Ammon's horn (tissue), 1 donor: ENCODE results near the gene ATP4B.
"Not testable (repeated sequence)": the region's sequence is repeated elsewhere in the genome, so short reads cannot be mapped to it uniquely, and the experiment has no call there.

Experiments
- DNase-seq: peaks from one replicate; pipeline ENCODE4 v3.0.0-alpha.2; 2016; ENCODE audit warnings: low spot score

ATP4B gene

DNA sequence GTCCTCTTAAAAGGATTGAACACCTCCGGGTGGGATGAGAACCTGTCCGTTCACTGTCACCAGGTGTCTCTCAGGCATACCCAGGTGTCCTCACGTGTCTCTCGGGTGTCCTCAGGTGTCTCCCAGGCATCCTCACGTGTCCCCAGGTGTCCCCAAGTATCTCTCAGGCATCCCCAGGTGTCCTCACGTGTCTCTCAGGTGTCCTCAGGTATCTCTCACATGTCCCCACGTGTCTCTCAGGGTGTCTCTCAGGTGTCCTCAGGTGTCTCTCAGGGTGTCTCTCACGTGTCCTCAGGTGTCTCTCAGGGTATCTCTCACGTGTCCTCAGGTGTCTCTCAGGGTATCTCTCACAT, 33.8 kb downstream of the ATP4B start:
- no peak for DNase-seq

DNA sequence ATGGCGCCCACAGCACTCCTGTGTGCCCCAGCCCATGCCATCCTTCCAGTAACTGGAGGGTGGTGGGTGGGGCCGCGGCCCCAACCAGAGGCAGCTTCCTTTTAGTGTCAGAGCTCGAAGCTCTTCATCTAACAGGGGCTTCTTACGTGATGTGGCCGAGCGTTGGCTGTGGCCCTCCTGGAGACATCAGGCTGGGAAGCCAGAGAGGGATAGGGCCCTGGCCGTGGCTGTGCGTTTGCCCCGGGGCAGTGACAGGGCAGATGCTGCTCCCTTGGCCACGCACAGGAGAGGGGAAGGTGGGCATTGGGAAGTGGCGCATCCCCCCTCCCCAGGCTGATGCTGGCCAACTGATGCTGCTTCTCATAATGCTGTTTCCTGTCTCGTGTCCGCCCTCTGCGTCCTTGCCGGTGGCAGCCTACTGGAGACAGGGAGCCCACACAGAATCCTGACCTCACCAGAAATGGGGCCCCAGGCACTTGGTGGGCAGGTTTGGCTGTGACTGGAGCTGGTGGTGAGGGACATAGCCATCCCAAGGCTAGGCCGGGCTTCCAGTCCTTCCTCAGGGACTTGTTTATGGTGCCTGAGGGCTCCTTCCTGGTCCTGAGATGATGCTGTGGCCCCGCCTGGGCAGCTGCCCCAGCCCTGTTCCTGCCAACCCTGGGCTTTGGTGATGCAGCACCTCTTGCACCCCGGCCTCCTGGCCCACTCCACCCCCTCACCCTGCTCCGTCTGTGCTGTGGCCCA, 34.3 kb downstream of the ATP4B start:
- no peak for DNase-seq

DNA sequence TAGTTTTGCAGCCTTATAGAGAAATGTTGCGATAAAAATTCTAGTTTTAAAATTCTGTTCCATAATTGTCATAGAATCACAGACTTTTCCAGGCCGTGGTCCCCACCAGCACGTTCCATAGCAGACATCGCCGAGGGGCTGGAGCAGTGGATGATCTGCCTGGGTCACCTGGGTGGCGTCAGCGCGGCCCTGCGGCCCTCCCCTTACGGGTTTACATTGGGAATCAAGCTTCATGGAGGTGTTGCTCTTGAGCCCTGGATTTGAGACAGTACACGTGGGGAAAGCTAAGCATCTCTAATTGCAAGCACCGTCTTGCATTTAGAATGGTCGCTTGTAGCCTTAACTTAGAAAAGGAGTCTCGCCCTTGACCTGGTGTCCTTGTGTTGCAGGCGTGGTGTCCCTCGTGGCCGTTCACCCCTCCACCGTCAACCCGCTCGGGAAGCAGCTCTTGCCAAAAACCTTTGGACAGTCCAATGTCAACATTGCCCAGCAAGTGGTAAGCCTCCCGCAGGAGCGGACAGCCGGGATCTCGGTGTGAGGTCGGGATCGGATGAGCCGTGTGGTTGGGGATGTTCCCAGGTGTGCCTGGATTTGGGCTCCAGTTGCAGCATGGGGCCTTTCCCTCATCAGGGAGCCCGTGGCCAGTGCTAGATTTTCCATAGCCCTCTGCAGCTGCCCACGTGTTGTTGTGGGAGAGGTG, 35.1 kb downstream of the ATP4B start:
- no peak for DNase-seq

DNA sequence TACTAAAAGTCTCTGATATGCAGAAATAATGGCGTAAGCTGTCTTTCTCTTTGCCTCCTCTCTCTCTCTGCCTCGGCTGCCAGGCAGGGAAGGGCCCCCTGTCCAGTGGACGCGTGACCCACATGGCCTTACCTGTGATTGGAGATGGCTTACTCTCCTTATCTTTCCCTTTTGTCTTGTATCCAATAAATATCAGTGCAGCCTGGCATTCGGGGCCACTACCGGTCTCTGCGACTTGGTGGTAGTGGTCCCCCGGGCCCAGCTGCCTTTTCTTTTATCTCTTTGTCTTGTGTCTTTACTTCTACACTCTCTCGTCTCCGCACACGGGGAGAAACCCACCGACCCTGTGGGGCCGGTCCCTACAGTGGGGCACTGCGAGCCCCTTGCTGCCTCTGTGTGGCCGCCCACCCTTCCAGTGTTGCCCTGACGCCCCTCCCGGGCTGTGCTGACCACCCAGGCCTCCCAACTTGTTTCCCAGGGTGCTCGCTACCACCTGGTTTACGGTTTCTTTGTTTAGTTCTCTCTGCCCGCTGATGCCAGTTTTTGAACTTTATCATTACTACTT, 35.9 kb downstream of the ATP4B start:
- not testable (repeated sequence) for DNase-seq

DNA sequence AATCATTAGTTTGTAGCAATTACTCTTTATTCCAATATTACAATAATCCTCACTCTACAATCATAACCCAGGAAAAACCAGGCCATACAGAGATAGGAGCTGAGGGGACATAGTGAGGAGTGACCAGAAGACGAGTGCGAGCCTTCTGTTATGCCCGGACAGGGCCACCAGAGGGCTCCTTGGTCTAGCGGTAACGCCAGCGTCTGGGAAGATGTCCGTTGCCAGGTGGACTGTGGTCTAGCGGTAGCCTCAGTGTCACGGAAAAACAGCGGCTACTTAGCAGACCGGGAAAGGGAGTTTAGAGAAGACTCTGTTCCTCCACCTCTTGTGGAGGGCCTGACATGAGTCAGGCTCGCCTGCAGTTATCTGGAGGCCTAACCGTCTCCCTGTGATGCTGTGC, 36.5 kb downstream of the ATP4B start:
- DNase-seq: not testable (repeated sequence)

DNA sequence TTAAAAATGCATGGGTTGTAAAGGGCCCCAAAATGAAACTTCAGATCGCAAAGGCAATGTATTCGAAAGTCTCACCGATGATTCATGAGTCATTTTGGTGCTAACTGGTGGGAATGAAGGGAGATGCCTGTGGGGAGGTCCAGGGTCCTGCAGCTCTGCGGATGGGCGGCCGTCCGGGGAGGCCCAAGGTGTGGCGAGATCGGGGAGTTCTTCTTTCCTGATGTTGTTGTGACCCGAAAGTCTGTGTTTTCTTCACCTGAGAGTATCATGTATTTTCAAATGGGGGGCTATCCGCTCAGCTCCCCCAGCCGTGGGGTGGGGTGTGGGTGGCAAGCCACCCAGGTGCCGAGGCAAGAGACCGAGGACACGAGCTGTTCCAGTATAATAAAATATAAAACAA, 37.0 kb downstream of the ATP4B start:
- DNase-seq: no peak

DNA sequence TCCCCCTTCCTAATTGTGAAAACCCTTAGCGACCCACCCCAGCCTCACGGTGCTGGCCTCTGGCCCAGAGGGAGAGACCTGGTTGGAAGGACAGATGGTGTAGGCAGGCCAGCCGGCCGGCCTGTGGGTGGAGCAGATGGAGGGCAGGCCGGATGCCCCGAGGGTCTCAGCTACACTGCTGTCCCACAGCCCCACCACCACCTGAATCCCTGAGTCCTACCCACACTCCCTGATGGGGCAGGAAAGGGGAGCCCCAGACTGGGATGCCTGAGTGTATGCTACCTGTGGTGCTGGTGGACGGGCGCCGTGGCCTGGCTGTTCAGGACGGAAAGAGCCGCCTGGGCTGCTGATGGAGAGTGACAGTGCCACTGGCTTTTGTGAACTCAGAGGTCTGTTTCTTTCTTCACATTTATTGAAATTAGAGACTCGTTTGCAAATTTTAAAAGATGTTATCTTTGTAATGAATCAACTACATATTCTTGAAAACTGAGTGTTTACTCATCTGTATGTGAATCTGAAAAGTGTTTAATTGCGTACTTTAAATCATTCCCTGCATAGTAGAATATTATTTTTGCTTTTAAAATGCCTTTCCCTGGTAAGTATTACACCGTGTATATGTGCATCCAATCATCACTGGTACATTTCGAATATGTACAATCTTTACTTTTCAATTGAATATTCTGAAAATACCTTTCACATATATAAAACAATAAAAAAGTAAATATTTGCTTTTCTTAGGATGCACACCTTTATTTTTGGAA, 37.8 kb downstream of the ATP4B start:
- no peak for DNase-seq

DNA sequence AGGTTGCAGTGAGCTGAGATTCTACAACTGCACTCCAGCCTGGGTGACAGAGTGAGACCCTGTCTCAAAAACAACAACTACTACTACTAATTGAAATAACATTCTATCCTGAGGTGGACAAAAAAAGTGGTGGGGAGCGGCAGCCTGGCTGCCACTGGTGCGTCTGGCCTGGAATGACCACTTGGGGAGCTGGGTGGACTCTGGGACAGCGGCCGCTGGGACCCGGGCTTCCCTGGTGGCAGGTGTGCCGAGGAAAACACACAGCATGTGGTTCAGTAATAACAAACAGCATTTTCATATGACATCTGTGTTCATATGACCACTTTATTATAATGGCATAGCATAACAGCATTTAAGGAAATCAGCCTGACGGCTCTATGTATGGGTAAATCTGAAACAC, 39.5 kb downstream of the ATP4B start:
- no peak for DNase-seq

DNA sequence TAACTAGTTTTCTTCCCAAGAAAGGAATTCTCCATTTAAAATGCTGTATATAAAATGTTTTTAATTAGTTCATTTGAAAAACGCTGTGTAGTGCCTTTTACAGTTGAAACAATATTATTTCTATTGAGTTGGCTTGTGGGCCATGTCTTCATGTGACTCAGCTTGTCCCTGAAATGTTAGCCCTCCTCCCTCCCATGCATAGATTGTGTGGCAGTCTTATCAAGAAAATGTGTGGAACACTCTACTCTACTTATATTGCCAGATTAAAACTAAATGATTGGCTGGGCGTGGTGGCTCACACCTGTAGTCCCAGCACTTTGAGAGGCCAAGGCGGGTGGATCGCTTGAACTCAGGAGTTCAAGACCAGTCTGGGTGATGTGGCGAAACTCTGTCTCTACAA, 40.0 kb downstream of the ATP4B start:
- DNase-seq: no peak

DNA sequence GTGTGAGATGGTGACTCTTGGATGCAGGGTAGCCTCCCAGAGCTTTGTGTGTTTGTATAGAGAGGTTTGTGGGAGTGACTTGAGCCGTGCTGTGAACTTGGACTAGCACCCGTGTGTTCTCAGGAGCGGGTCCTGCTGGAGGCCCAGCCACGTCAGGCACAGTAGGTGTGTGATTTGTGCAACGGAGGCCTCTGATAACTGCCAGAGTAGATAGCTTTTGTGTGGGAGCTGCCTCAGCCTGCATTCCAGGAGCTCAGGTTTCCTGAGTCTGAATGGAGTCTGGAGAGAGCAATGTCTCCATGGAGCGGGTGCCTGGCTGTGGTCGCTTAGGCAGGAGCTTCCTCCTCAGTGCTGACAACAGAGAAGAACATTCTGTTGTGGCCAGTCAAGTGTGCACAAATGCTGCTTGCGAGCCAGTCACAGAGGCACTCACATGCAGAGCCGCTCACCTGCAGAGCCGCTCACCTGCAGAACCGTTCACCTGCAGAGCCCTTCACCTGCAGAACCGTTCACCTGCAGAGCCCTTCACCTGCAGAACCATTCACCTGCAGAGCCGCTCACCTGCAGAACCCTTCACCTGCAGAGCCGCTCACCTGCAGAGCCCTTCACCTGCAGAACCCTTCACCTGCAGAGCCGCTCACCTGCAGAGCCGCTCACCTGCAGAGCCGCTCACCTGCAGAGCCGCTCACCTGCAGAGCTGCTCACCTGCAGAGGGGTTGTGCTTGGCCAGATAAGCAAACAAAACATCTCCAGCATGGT, 40.8 kb downstream of the ATP4B start:
- DNase-seq: no peak

DNA sequence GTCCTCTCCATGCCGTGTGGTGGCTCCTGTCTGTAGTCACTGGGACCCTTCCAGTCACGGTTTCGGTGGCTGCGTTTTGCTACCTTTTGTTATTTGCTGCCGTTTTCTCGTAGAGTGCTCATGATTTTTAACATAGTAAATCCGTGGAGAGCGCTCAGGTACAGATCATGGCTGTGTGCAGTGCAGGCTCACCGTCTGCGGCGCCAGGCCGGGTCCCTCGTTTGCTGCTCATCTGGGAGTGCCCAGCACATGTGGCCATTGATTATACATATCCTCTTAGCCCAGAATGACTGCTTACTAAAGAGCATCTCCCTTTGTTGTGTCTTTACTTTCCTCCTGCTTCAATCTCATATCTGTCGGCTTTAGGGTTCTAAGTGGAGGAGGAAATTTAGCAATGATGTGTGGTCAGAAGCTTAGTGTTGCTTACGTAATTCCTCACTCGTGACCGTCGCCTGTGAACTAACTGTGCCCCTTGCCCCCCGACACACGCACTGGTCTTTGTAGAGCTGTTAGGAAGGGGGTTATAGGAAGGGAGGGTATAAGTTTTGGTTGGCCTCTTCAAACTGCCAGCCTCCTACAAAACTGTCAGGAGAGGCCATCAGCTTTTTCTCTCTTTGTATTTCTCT, 41.6 kb downstream of the ATP4B start:
- DNase-seq: no peak

DNA sequence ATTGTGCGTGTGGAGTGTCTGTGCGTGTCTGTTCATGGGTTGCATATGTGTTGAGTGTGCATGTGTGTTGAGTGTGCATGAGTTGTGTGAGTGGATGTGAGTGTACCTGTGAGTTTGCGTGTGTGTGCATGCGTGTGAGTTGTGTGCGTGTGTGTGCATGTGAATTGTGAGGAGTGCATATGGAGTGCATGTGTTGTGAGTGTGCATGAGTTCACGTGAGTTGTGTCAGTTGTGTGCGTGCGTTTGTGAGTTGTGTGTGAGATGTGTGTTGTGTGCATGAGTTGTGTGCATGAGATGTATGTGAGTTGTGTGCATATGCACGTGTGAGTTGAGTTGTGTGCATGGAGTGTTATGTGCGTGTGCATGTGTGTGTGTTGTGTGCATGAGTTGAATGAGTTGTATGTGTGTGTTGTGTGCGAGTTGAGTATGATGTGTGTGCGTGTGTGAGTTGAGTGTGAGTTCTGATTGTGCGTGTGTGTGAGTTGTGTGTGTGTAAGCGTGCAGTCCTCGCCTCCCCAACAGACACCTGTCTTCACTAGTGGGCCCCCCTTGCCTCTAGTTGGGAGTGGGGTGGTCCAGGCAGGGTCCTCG, 44.1 kb downstream of the ATP4B start:
- DNase-seq: no peak

DNA sequence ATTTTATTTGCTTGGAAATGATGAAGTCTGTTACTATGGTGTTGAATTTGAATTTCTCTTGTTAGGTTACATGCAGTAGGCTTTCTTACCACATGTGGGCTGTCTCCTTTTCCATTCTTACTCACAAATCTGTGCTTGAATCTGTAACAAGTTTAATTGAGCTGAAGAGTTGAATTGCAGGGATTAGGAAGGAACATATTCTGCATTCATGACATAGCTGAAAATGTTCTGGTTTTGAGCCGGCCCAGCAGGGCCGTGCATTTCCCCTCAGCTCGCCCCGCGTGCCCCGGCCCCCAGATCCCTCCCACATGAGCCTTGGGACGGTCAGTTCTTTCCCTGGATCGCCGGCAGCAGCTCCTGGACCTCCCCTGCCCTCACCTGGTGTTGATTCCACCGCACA, 45.4 kb downstream of the ATP4B start:
- no peak for DNase-seq

DNA sequence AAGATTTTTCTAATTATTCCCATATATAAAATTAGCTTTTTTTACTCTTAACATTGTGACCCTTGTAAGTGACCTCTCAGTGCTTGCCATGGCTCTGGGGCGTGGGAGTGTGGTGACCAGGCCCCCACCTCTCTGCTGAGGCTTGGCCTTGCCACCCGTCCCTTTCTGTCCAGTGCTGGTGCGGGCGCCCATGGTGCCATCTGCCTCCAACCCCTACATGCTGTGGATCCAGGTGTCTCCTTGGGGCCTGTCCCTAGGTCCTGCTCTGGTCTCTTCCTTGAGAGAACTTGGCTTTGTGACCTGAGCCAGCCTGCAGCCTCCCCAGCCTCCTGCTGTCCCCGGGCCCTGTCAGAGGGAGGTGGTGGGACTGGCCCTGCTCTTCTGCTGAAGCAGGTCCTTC, 46.0 kb downstream of the ATP4B start:
- DNase-seq: no peak

DNA sequence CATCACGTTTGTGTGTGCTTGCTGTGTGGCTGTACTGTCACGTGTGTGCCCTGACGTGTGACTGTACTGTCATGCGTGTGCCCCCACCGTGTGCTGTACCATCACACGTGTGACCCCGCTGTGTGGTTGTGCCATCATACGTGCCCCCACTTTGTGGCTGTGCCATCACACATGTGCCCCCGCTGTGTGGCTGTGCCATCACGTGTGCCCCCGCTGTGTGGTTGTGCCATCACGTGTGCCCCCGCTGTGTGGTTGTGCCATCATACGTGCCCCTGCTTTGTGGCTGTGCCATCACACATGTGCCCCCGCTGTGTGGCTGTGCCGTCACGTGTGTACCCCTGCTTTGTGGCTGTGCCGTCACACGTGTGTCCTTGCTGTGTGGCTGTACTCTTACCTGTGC, 47.7 kb downstream of the ATP4B start:
- DNase-seq: no peak

DNA sequence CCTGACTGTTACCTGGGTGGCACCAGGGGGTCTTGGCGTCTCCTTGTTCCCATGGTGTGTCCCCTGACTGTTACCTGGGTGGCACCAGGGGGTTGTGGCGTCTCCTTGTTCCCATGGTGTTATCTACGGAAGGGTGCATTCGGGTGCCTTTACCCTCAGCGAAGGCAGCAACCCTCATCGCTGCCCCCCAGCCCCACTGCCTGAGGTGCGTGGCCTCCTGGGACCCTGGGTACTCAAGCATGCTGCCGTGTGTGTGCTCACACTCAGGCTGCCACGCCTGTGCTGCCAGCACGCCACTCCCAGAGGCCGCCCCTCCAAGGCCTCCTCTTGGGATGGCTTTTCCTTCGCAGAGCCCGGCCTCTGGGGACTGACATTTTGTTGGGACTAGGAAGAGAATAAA, 48.4 kb downstream of the ATP4B start:
- no peak for DNase-seq

DNA sequence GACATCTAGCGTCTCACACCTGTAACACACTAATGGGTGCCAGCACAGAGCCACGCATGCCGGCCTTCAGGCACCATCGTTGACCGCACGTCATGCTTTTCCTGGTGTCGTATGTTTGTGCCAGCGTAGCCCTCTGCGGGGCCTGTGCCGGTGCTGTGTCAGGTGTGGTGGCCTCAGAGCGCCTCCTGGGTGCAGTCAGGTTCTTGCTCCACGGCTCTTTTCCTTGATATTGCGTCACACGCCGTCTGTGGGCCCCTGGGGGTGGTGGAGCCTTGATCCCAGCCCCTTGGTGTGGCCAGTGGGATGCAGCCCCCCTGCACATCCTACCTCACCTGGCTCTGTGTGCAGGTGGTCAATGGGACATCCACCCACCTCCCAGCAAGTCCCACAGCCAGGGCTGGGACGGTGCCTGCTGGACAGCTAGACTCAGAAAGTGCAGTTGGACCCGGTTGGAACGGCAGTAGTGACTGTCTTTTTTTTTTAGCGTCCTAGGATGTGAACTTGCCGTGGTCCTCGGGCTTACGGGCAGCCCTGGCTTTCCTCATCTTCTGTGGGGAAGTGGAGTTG, 48.9 kb downstream of the ATP4B start:
- DNase-seq: no peak

DNA sequence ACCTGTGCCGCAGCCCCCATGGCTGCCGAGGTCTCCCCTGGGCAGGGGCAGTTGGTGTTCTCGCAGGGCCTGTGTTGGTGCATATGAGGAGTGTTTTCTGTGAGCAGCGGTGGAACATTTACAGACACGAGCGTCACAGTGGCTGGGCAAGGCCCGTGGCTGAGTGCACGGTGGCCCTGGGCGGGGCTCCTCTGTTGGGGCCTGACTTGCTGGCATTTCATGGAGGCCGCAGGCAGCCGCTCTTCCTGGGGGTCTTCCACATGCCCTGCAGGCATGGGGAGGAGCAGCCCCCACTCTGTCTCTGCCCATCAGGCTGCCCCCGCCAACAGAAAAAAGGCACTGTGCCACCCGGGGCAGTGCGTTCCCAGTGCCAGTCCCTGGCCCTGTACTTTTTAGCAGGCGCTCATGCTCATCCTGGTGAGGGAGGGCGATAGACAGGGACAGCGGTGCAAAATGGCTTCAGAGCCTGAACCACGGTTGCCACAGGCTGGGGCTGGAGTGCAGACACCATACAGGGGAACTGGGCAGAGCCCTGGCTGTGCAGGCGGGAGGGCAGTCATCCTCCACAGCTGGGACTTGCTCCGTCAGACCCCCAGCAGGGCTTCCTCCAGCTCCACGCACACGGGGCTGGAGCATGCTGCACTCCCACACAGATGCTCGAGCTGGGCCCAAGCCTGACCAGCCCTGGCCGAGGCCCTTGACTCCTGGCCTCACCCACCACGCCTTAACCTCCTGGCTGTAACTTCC, 49.9 kb downstream of the ATP4B start:
- no peak for DNase-seq

DNA sequence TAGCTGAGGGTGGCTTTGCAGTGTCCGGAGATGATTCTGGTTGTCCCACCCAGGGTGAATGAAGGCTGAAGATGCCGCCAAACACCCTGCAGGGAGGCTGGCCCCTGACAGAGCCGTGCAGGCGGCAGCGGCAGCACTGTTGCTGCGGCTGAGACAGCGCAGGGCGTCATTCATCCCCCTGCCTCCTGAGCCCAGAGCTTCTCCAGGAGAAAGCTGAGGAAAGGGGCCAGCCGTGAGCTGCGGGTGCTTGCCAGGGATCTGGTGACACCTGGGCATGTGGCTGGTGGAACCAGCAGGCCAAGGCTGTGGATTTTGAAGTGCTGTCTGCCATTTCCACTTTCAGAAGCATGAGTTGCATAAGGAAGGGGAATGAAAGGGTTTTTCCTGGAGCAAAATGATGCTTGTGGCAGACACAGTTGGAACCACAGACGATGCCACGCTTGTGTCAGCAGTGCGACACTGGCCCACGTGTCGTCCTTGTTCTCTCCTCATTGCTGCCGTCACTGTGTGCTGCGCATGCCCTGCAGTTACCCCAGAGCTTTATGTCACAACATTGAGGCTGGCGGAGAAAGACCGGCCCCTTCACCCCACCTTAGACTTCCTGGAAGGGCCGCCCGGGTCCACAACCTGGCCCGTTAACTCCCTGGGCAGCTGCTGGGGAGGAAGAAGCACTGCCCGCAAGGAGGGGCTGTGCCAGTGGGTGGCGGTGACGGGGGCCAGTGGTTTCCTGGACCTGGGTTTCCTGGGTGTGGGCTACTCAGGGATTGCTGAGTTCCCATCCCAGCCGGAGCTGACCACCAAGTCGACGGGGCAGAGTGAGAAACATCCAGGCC, 50.7 kb downstream of the ATP4B start:
- peak; percentile 44 for DNase-seq
